Calu3 (cell line): Measurements from ENCODE around the gene H6PD. TPM values are rescaled to one million over a fixed set of nuclear protein-coding genes. Genes with fewer than 3 reads are reported as not detected.
A peak's percentile ranks its signal among the peaks of the same experiment; 100 is the strongest.

Experiments used
- Bru-seq: library from RNA; stranded (reverse); fragments of 400-500 nt; gene quantifications from one replicate; lab custom pipeline; 2021; lab: Mats Ljungman, UMichigan
- BruChase-seq, 2 experiments: library from RNA; stranded (reverse); fragments of 400-500 nt; gene quantifications; one replicate each; lab custom pipeline; 2021; lab: Mats Ljungman, UMichigan
- BruUV-seq: library from RNA; stranded (reverse); fragments of 400-500 nt; replicated peaks from 2 replicates; lab custom pipeline; 2021; lab: Mats Ljungman, UMichigan
- CTCF ChIA-PET: fragments of 300-600 bp; sonication (Branson Sonifier 250); formaldehyde crosslinking; loops from one replicate; lab custom pipeline; 2022; ENCODE audit warnings: antibody characterized with exemption; lab: Charles Lee
- DNase-seq: peaks from one replicate; pipeline ENCODE4 v3.0.0; 2022
- H3K27ac Mint-ChIP-seq: one replicate; pipeline ENCODE4 v1.8.0; 2022; ENCODE audit warnings: mixed read lengths; ENCODE audit not compliant: unreplicated experiment
- H3K27me3 Mint-ChIP-seq: one replicate; pipeline ENCODE4 v1.8.0; 2022; ENCODE audit warnings: mixed read lengths; ENCODE audit not compliant: unreplicated experiment
- H3K36me3 Mint-ChIP-seq: one replicate; pipeline ENCODE4 v1.8.0; 2022; ENCODE audit warnings: mild to moderate bottlenecking, moderate library complexity, mixed read lengths; ENCODE audit not compliant: insufficient read depth, unreplicated experiment
- H3K4me1 Mint-ChIP-seq: one replicate; pipeline ENCODE4 v1.8.0; 2022; ENCODE audit warnings: mild to moderate bottlenecking, low read depth, mixed read lengths; ENCODE audit not compliant: unreplicated experiment
- H3K4me3 Mint-ChIP-seq: one replicate; pipeline ENCODE4 v1.8.0; 2022; ENCODE audit warnings: mild to moderate bottlenecking, low read depth, moderate library complexity, mixed read lengths; ENCODE audit not compliant: unreplicated experiment
- H3K9me3 Mint-ChIP-seq: one replicate; pipeline ENCODE4 v1.8.0; 2022; ENCODE audit warnings: low read depth, mixed read lengths; ENCODE audit not compliant: unreplicated experiment
- CTCF ChIP-seq: fragments of 200-600 bp; IDR thresholded peaks from one replicate; pipeline ENCODE4 v1.8.0; 2022; ENCODE audit warnings: antibody characterized with exemption; ENCODE audit not compliant: unreplicated experiment
- intact Hi-C: fragments of 100-400 bp; cut with micrococcal nuclease; formaldehyde crosslinking; loops from one replicate; pipeline ENCODE4 v1.10.0; 2022; ENCODE audit not compliant: unreplicated experiment
- long read RNA-seq: library from polyadenylated mRNA; stranded (forward); transcript quantifications from one replicate; pipeline ENCODE4 v2.0.0, GENCODE V29; 2022
- total RNA-seq: library from RNA; stranded (reverse); gene quantifications from 2 replicates; pipeline ENCODE4 v1.2.3, GENCODE V29; 2022

H6PD gene
- total RNA-seq: 18.0 TPM in 2 replicates
- Bru-seq, nascent RNA: percentile 66 among the genes with signal in this experiment
- percentile 79 among the genes with signal in this experiment for BruChase-seq, experiment 1, labeled RNA remaining after a 6-hour chase
- BruChase-seq, experiment 2, labeled RNA remaining after a 2-hour chase: percentile 77 among the genes with signal in this experiment
- long read RNA-seq, full-length matches to known transcripts: 3 of 16 reads
- long read RNA-seq, partial matches to known transcripts: 0 of 16 reads
- long read RNA-seq, other reads (novel, unspliced or antisense): 13 of 16 reads

- intact Hi-C loops: no loop called here
- Mint-ChIP-seq H3K27ac (peak within 1 kb of the TSS; percentile 61), H3K4me1 (peaks cover 14% of the 10 kb centered on the region), H3K4me3 (peak within 1 kb of the TSS; percentile 79), H3K36me3 (peaks cover 17% of the 10 kb centered on the region), H3K9me3 (no peaks in the 10 kb centered on the region), H3K27me3 (no peaks in the 10 kb centered on the region)
- CTCF ChIA-PET: interaction anchor here (0.6 to 1.2 kb wide), 7 partner anchors 9 to 257 kb away, joined by 3 to 5 read pairs (median 4); no protein-coding TSS in a partner anchor
- DNase-seq: peak; percentile 85
- no TSS peak for BruUV-seq
- TF ChIP-seq CTCF: peak; percentile 63
Measured at GRCh38 chr1:9234223-9235095, at the start of gene H6PD. Gene H6PD (plus strand): TSS chr1:9234774. CDS start chr1:9244935, 10,161 bp downstream.

- Mint-ChIP-seq H3K4me3 (no peak overlapping the region), H3K27me3 (no peaks in the 10 kb centered on the region), H3K27ac (no peak overlapping the region), H3K4me1 (no peaks in the 10 kb centered on the region), H3K9me3 (no peaks in the 10 kb centered on the region), H3K36me3 (peaks cover 10% of the 10 kb centered on the region)
- DNase-seq: no peak
- no peak for TF ChIP-seq CTCF
- BruUV-seq: no TSS peak
- CTCF ChIA-PET: no interaction called here
- intact Hi-C loops: no loop called here
Measured at GRCh38 chr1:9186082-9186859, 48.3 kb upstream of the H6PD start.

- CTCF ChIA-PET: no interaction called here
- no TSS peak for BruUV-seq
- Mint-ChIP-seq H3K4me3 (no peak overlapping the region), H3K36me3 (peaks cover 3% of the 10 kb centered on the region), H3K9me3 (no peaks in the 10 kb centered on the region), H3K4me1 (no peaks in the 10 kb centered on the region), H3K27ac (no peak overlapping the region), H3K27me3 (no peaks in the 10 kb centered on the region)
- TF ChIP-seq CTCF: no peak
- intact Hi-C loops: no loop called here
- DNase-seq: no peak
Measured at GRCh38 chr1:9187004-9187403, 47.6 kb upstream of the H6PD start.

- intact Hi-C loops: no loop called here
- H3K36me3 Mint-ChIP-seq: no peaks in the 10 kb centered on the region
- BruUV-seq: no TSS peak
- no peak for DNase-seq
- H3K4me3 Mint-ChIP-seq: no peak overlapping the region
- CTCF ChIA-PET: no interaction called here
- H3K27me3 Mint-ChIP-seq: no peaks in the 10 kb centered on the region
- peaks cover 8% of the 10 kb centered on the region for H3K4me1 Mint-ChIP-seq
- no peak for TF ChIP-seq CTCF
- no peak overlapping the region for H3K27ac Mint-ChIP-seq
- H3K9me3 Mint-ChIP-seq: no peaks in the 10 kb centered on the region
Measured at GRCh38 chr1:9190234-9190633, 44.3 kb upstream of the H6PD start.
